ENCODE measurements around the gene MSI2. TPM values are rescaled to one million over a fixed set of nuclear protein-coding genes. Genes with fewer than 3 reads are reported as not detected.

The MSI2 gene
- polyA plus RNA-seq, 1 of the 3 experiments (the other 2 are of a cell fraction), result 24.1 TPM

DNA sequence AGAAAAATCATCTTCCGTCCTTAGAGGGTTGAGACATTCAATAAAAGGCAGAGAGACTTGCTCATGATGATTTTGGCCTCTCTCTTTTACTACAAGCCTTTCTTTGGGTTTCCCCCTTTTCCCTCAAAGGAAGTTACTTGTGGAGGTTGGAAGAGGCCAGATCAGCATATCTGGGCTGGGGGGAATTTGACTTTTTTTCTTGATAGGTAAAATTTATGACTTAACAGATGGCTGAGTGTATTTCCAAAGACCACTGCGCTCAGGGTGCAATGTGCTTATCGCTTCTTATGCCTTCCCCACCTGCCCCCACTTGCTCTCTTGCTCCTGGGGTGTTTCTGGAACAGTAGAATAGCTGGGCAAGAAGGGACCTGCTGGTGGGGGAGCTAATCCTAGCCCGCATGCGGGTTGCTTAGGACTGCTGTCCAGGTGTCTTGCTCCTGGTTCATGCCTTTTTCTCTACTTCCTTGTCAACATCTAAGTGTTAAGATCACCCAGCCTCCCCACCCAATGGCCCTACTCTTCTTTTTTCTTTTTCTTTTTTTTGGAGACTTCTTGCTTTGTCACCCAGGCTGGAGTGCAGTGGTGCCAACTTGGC lies 131.9 kb downstream of the MSI2 start (continued):
- no peak for TF ChIP-seq USF2 (IDR thresholded peaks at IDR 0.05; ENCODE audit: borderline replicate concordance, low read depth, low read length)
- TF ChIP-seq USF1 (IDR thresholded peaks at IDR 0.05; ENCODE audit: borderline replicate concordance, low read depth), result no peak
- TF ChIP-seq REST (IDR thresholded peaks at IDR 0.05; ENCODE audit: low read depth, low read length), result no peak
- no peak for TF ChIP-seq SMC3 (IDR thresholded peaks at IDR 0.05; ENCODE audit: low read depth, low read length)

- no peak overlapping the region for H3K27ac ChIP-seq (ENCODE audit: low read depth in 2 of 2, low read length in 1 of 2)
- no peaks in the 10 kb centered on the region for H3F3A ChIP-seq (replicated peaks; ENCODE audit: insufficient read depth)
- H3K79me2 ChIP-seq (ENCODE audit: insufficient read depth), result no peaks in the 10 kb centered on the region; the same call in 1 of the 2 replicates
- no peak overlapping the region for H3K9ac ChIP-seq
- no peaks in the 10 kb centered on the region for H3K27me3 ChIP-seq (ENCODE audit: insufficient read depth)
- WGBS (ENCODE audit: low lambda C conversion rate), result 51% methylated on average over 2 of the region's 2 CpGs
- H3K9me2 ChIP-seq, result no peaks in the 10 kb centered on the region
- no peak overlapping the region for H3K4me2 ChIP-seq
- H4K20me1 ChIP-seq (ENCODE audit: insufficient read depth), result no peaks in the 10 kb centered on the region
- no peak for DNase-seq
- H3K36me3 ChIP-seq (replicated peaks in 1 of 2; ENCODE audit: control insufficient read depth in 1 of 2, insufficient read depth in 2 of 2, low read length in 1 of 2), result peaks cover 0 to 11% of the 10 kb centered on the region in 2 experiments
- no peak for TF ChIP-seq MEF2A (IDR thresholded peaks at IDR 0.05; ENCODE audit: borderline replicate concordance, low read depth)
- TF ChIP-seq REST (IDR thresholded peaks at IDR 0.05; ENCODE audit: low read depth, low read length), result no peak
- no peak for TF ChIP-seq RXRA (IDR thresholded peaks at IDR 0.05; ENCODE audit: borderline replicate concordance, low read depth)
- no peak for TF ChIP-seq CHD2 (IDR thresholded peaks at IDR 0.05; ENCODE audit: low read length, partially characterized antibody)
- no peak for TF ChIP-seq NRF1 (IDR thresholded peaks at IDR 0.05; ENCODE audit: low read depth, low read length)
- no peak for TF ChIP-seq USF2 (IDR thresholded peaks at IDR 0.05; ENCODE audit: borderline replicate concordance, low read depth, low read length)
- no peak for TF ChIP-seq EZH2phosphoT487 (IDR thresholded peaks at IDR 0.05; ENCODE audit: borderline replicate concordance, low read depth)
- peaks cover 0 to 9% of the 10 kb centered on the region in 2 experiments; a peak in 1 of 4 replicates for H3K4me1 ChIP-seq (ENCODE audit: control insufficient read depth in 1 of 2, insufficient read depth in 2 of 2, low read depth in 1 of 2, low read length in 1 of 2)
- H3K4me3 ChIP-seq (ENCODE audit: low read depth in 2 of 2, low read length in 1 of 2), result no peak overlapping the region
- no peak overlapping the region for H2AFZ ChIP-seq (ENCODE audit: low read depth)
- POLR2A ChIA-PET, result interaction anchor here (1.1 kb wide), 1 partner anchor 31 kb away, joined by 7 read pairs; no protein-coding TSS in a partner anchor
- no peaks in the 10 kb centered on the region; the same call in 1 of the 2 replicates for H3K9me3 ChIP-seq
- CTCF ChIA-PET, result interaction anchor here (0.6 to 2.0 kb wide), 7 partner anchors 11 to 444 kb away, joined by 3 to 4 read pairs (median 3); no protein-coding TSS in a partner anchor
These were observed 133.2 kb downstream of the MSI2 start for GRCh38 chr17:57389473-57389872.
